ENCODE measurements around the gene GNB1. TPM values are rescaled to one million over a fixed set of nuclear protein-coding genes. Genes with fewer than 3 reads are reported as not detected.
A peak's percentile ranks its signal among the peaks of the same experiment; 100 is the strongest.

GNB1 gene
- total and polyA plus RNA-seq, 4 experiments from 2014 or later, result 70.9 to 276 (median 197) TPM

GRCh38 chr1:1898246-1898933 lies 7.5 kb upstream of the GNB1 start:
- peaks cover 0 to 4% of the 10 kb centered on the region in 2 donors for H3K27me3 Mint-ChIP-seq
- H3K27ac Mint-ChIP-seq, result peak overlapping the region in 1 of 7 donors; percentile 40
- intact Hi-C loops (cut with micrococcal nuclease), result no loop called here
- ChIA-PET POLR2A (ENCODE audit: partially characterized antibody) (interaction anchor here (0.7 to 2.9 kb wide), 3 partner anchors 11 to 41 kb away, joined by 3 to 16 read pairs (median 3); no protein-coding TSS in a partner anchor), CTCF (ENCODE audit: partially characterized antibody) (interaction anchor here (0.9 to 6.4 kb wide), 3 partner anchors 8 to 40 kb away, joined by 3 to 58 read pairs (median 4); no protein-coding TSS in a partner anchor)
- H3K36me3 Mint-ChIP-seq, result no peaks in the 10 kb centered on the region
- Histone ChIP-seq H3K27ac (ENCODE audit: low read depth, low read length) (no peak overlapping the region), H3K4me3 (ENCODE audit: low read length in 2 of 2) (no peak overlapping the region), H3K27me3 (ENCODE audit: insufficient read depth, low read length) (no peaks in the 10 kb centered on the region), H3K36me3 (ENCODE audit: insufficient read depth, low read length) (no peaks in the 10 kb centered on the region), H3K4me1 (ENCODE audit: insufficient read depth, low read length) (peaks cover 16% of the 10 kb centered on the region), H3K9me3 (ENCODE audit: control insufficient read depth in 1 of 2, low read length in 2 of 2) (no peaks in the 10 kb centered on the region)
- H3K4me3 Mint-ChIP-seq, result no peak overlapping the region
- DNase-seq, result no peak
- peaks cover 2 to 19% (median 15%) of the 10 kb centered on the region in 4 donors for H3K4me1 Mint-ChIP-seq
- H3K9me3 Mint-ChIP-seq, result no peaks in the 10 kb centered on the region

GRCh38 chr1:1895456-1896336 lies 4.8 kb upstream of the GNB1 start:
- no peaks in the 10 kb centered on the region for H3K9me3 ChIP-seq (ENCODE audit: control insufficient read depth in 1 of 2, low read length in 2 of 2)
- ChIA-PET POLR2A (ENCODE audit: partially characterized antibody) (interaction anchor here (0.6 to 2.1 kb wide), 5 partner anchors 10 to 149 kb away, joined by 3 to 7 read pairs (median 4); no protein-coding TSS in a partner anchor), CTCF (ENCODE audit: partially characterized antibody) (interaction anchor here (6.4 kb wide), 1 partner anchor 11 kb away, joined by 58 read pairs; no protein-coding TSS in a partner anchor)

GRCh38 chr1:1895060-1895418 lies 4.2 kb upstream of the GNB1 start:
- intact Hi-C loops (cut with micrococcal nuclease), result no loop called here
- Mint-ChIP-seq H3K27ac (peak overlapping the region in 6 of 7 donors; percentile 59 to 93 (median 84)), H3K4me1 (peaks cover 10 to 36% (median 24%) of the 10 kb centered on the region in 4 donors), H3K9me3 (no peaks in the 10 kb centered on the region), H3K36me3 (peaks cover 0 to 6% of the 10 kb centered on the region in 2 donors), H3K4me3 (peak overlapping the region in 7 of 8 donors; percentile 57 to 79 (median 63)), H3K27me3 (peaks cover 0 to 4% of the 10 kb centered on the region in 2 donors)
- Histone ChIP-seq H3K27ac (ENCODE audit: low read depth, low read length) (no peak overlapping the region), H3K9me3 (ENCODE audit: control insufficient read depth in 1 of 2, low read length in 2 of 2) (no peaks in the 10 kb centered on the region), H3K36me3 (ENCODE audit: insufficient read depth, low read length) (no peaks in the 10 kb centered on the region), H3K27me3 (ENCODE audit: insufficient read depth, low read length) (no peaks in the 10 kb centered on the region), H3K4me3 (ENCODE audit: low read length in 2 of 2) (no peak overlapping the region), H3K4me1 (ENCODE audit: insufficient read depth, low read length) (peaks cover 27% of the 10 kb centered on the region)
- CTCF ChIA-PET (ENCODE audit: partially characterized antibody), result interaction anchor here (6.4 kb wide), 1 partner anchor 12 kb away, joined by 58 read pairs; no protein-coding TSS in a partner anchor
- POLR2A ChIA-PET (ENCODE audit: partially characterized antibody), result interaction anchor here (1.0 to 2.1 kb wide), 3 partner anchors 11 to 149 kb away, joined by 3 to 7 read pairs (median 4); no protein-coding TSS in a partner anchor
- DNase-seq, result no peak

More at GRCh38 chr1:1895456-1896336, 4.8 kb upstream of the GNB1 start:
- Histone ChIP-seq H3K27ac (ENCODE audit: low read depth, low read length) (no peak overlapping the region), H3K4me1 (ENCODE audit: insufficient read depth, low read length) (peaks cover 27% of the 10 kb centered on the region), H3K27me3 (ENCODE audit: insufficient read depth, low read length) (no peaks in the 10 kb centered on the region), H3K36me3 (ENCODE audit: insufficient read depth, low read length) (no peaks in the 10 kb centered on the region), H3K4me3 (ENCODE audit: low read length in 2 of 2) (no peak overlapping the region)
- Mint-ChIP-seq H3K36me3 (peaks cover 0 to 6% of the 10 kb centered on the region in 2 donors), H3K4me1 (peaks cover 10 to 36% (median 24%) of the 10 kb centered on the region in 4 donors), H3K4me3 (peak overlapping the region in 1 of 8 donors; percentile 15), H3K9me3 (no peaks in the 10 kb centered on the region), H3K27me3 (peaks cover 0 to 4% of the 10 kb centered on the region in 2 donors), H3K27ac (peak overlapping the region in 3 of 7 donors; percentile 46 to 93 (median 61))
- intact Hi-C loops (cut with micrococcal nuclease), result no loop called here
- DNase-seq, result no peak

- H3K4me1 Mint-ChIP-seq, result peaks cover 10 to 36% (median 25%) of the 10 kb centered on the region in 4 donors
- H3K27me3 Mint-ChIP-seq, result peaks cover 0 to 4% of the 10 kb centered on the region in 2 donors
- DNase-seq, result no peak
- no peaks in the 10 kb centered on the region for H3K27me3 ChIP-seq (ENCODE audit: insufficient read depth, low read length)
- CTCF ChIA-PET (ENCODE audit: partially characterized antibody), result interaction anchor here (6.4 kb wide), 1 partner anchor 12 kb away, joined by 58 read pairs; no protein-coding TSS in a partner anchor
- no peak overlapping the region for H3K27ac ChIP-seq (ENCODE audit: low read depth, low read length)
- POLR2A ChIA-PET (ENCODE audit: partially characterized antibody), result interaction anchor here (1.6 to 2.1 kb wide), 2 partner anchors 11 to 14 kb away, joined by 4 to 7 read pairs; no protein-coding TSS in a partner anchor
- H3K9me3 Mint-ChIP-seq, result no peaks in the 10 kb centered on the region
- peak overlapping the region in 7 of 8 donors; percentile 57 to 79 (median 63) for H3K4me3 Mint-ChIP-seq
- no peaks in the 10 kb centered on the region for H3K36me3 ChIP-seq (ENCODE audit: insufficient read depth, low read length)
- peaks cover 28% of the 10 kb centered on the region for H3K4me1 ChIP-seq (ENCODE audit: insufficient read depth, low read length)
- H3K27ac Mint-ChIP-seq, result peak overlapping the region; percentile 59 to 93 (median 83)
- no peaks in the 10 kb centered on the region for H3K9me3 ChIP-seq (ENCODE audit: control insufficient read depth in 1 of 2, low read length in 2 of 2)
- intact Hi-C loops (cut with micrococcal nuclease), result loop anchor here (5.0 kb wide), 1 partner anchor 37 kb away; no protein-coding TSS in a partner anchor
- H3K4me3 ChIP-seq (ENCODE audit: low read length in 2 of 2), result no peak overlapping the region
- H3K36me3 Mint-ChIP-seq, result peaks cover 0 to 8% of the 10 kb centered on the region in 2 donors
Measured at GRCh38 chr1:1894354-1895059, 3.6 kb upstream of the GNB1 start.

GRCh38 chr1:1893997-1894353 lies 3.1 kb upstream of the GNB1 start:
- ChIA-PET CTCF (ENCODE audit: partially characterized antibody) (interaction anchor here (6.4 kb wide), 1 partner anchor 13 kb away, joined by 58 read pairs; no protein-coding TSS in a partner anchor), POLR2A (ENCODE audit: partially characterized antibody) (interaction anchor here (1.6 to 2.1 kb wide), 2 partner anchors 12 to 15 kb away, joined by 4 to 7 read pairs; no protein-coding TSS in a partner anchor)

GRCh38 chr1:1893291-1893985 lies 2.6 kb upstream of the GNB1 start:
- H3K9me3 ChIP-seq (ENCODE audit: control insufficient read depth in 1 of 2, low read length in 2 of 2), result no peaks in the 10 kb centered on the region
- H3K4me1 ChIP-seq (ENCODE audit: insufficient read depth, low read length), result peaks cover 39% of the 10 kb centered on the region
- no peak overlapping the region for H3K4me3 ChIP-seq (ENCODE audit: low read length in 2 of 2)
- no peaks in the 10 kb centered on the region for H3K27me3 ChIP-seq (ENCODE audit: insufficient read depth, low read length)
- Mint-ChIP-seq H3K27ac (peak overlapping the region; percentile 29 to 98 (median 57)), H3K36me3 (peaks cover 0 to 12% of the 10 kb centered on the region in 2 donors), H3K4me1 (peaks cover 17 to 47% (median 33%) of the 10 kb centered on the region in 4 donors), H3K9me3 (peaks cover 0 to 1% (median 0%) of the 10 kb centered on the region in 8 donors), H3K4me3 (peak overlapping the region in 7 of 8 donors; percentile 8 to 67 (median 45)), H3K27me3 (peaks cover 0 to 4% of the 10 kb centered on the region in 2 donors)
- DNase-seq, result no peak
- H3K36me3 ChIP-seq (ENCODE audit: insufficient read depth, low read length), result no peaks in the 10 kb centered on the region
- ChIA-PET CTCF (ENCODE audit: partially characterized antibody) (interaction anchor here (6.4 kb wide), 1 partner anchor 13 kb away, joined by 58 read pairs; no protein-coding TSS in a partner anchor), POLR2A (ENCODE audit: partially characterized antibody) (interaction anchor here (1.6 to 2.1 kb wide), 2 partner anchors 12 to 15 kb away, joined by 4 to 7 read pairs; no protein-coding TSS in a partner anchor)
- intact Hi-C loops (cut with micrococcal nuclease), result loop anchor here (5.0 kb wide), 1 partner anchor 36 kb away; no protein-coding TSS in a partner anchor
- peak overlapping the region; percentile 18 for H3K27ac ChIP-seq (ENCODE audit: low read depth, low read length)

More at GRCh38 chr1:1893997-1894353, 3.1 kb upstream of the GNB1 start:
- H3K36me3 Mint-ChIP-seq, result peaks cover 0 to 12% of the 10 kb centered on the region in 2 donors
- Histone ChIP-seq H3K9me3 (ENCODE audit: control insufficient read depth in 1 of 2, low read length in 2 of 2) (no peaks in the 10 kb centered on the region), H3K36me3 (ENCODE audit: insufficient read depth, low read length) (no peaks in the 10 kb centered on the region), H3K4me1 (ENCODE audit: insufficient read depth, low read length) (peaks cover 34% of the 10 kb centered on the region), H3K27ac (ENCODE audit: low read depth, low read length) (no peak overlapping the region), H3K27me3 (ENCODE audit: insufficient read depth, low read length) (no peaks in the 10 kb centered on the region), H3K4me3 (ENCODE audit: low read length in 2 of 2) (no peak overlapping the region)
- H3K27ac Mint-ChIP-seq, result peak overlapping the region in 5 of 7 donors; percentile 55 to 98 (median 61)
- H3K9me3 Mint-ChIP-seq, result no peaks in the 10 kb centered on the region
- DNase-seq, result no peak
- intact Hi-C loops (cut with micrococcal nuclease), result loop anchor here (5.0 kb wide), 1 partner anchor 37 kb away; no protein-coding TSS in a partner anchor
- peak overlapping the region in 1 of 8 donors; percentile 12 for H3K4me3 Mint-ChIP-seq
- peaks cover 0 to 4% of the 10 kb centered on the region in 2 donors for H3K27me3 Mint-ChIP-seq
- peaks cover 14 to 41% (median 28%) of the 10 kb centered on the region in 4 donors for H3K4me1 Mint-ChIP-seq

All from CD4-positive, alpha-beta memory T cell (primary cell).